Measurements from ENCODE around the gene MCHR1.

GRCh38 chr22:40661671-40662070, 17.6 kb upstream of the MCHR1 start:
- no peak for TF ChIP-seq POLR2A (IDR thresholded peaks at IDR 0.05)
- TF ChIP-seq, protein P1, sequence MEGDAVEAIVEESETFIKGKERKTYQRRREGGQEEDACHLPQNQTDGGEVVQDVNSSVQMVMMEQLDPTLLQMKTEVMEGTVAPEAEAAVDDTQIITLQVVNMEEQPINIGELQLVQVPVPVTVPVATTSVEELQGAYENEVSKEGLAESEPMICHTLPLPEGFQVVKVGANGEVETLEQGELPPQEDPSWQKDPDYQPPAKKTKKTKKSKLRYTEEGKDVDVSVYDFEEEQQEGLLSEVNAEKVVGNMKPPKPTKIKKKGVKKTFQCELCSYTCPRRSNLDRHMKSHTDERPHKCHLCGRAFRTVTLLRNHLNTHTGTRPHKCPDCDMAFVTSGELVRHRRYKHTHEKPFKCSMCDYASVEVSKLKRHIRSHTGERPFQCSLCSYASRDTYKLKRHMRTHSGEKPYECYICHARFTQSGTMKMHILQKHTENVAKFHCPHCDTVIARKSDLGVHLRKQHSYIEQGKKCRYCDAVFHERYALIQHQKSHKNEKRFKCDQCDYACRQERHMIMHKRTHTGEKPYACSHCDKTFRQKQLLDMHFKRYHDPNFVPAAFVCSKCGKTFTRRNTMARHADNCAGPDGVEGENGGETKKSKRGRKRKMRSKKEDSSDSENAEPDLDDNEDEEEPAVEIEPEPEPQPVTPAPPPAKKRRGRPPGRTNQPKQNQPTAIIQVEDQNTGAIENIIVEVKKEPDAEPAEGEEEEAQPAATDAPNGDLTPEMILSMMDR (IDR thresholded peaks at IDR 0.05), result no peak
- TF ChIP-seq POLR2AphosphoS5 (IDR thresholded peaks at IDR 0.05), result no peak
- no peak for TF ChIP-seq EP300 (IDR thresholded peaks at IDR 0.05)
